ENCODE data around the gene RDH13.
"Not testable (repeated sequence)": the region's sequence is repeated elsewhere in the genome, so short reads cannot be mapped to it uniquely, and the experiment has no call there.

GRCh38 chr19:55060287-55060686 lies 2.7 kb downstream of the RDH13 start:
- TF ChIP-seq POLR2AphosphoS5 (IDR thresholded peaks at IDR 0.05; ENCODE audit: low read depth, low read length); SMC3 (IDR thresholded peaks at IDR 0.05; ENCODE audit: low read depth, low read length); RCOR1 (IDR thresholded peaks at IDR 0.05; ENCODE audit: low read length); RXRA (IDR thresholded peaks at IDR 0.05; ENCODE audit: borderline replicate concordance, low read depth); FOXJ3 (CRISPR knock-in tag; IDR thresholded peaks at IDR 0.05); YY1 (IDR thresholded peaks at IDR 0.05; ENCODE audit: low read depth); TEAD4 (IDR thresholded peaks at IDR 0.05; ENCODE audit: borderline replicate concordance, insufficient read depth); RFX5 (IDR thresholded peaks at IDR 0.05; ENCODE audit: low read length); TAF1 (IDR thresholded peaks at IDR 0.05; ENCODE audit: borderline replicate concordance, low read depth, low read length); RAD21 (IDR thresholded peaks at IDR 0.05; ENCODE audit: low read length): not testable (repeated sequence)
- TF ChIP-seq, protein P1, sequence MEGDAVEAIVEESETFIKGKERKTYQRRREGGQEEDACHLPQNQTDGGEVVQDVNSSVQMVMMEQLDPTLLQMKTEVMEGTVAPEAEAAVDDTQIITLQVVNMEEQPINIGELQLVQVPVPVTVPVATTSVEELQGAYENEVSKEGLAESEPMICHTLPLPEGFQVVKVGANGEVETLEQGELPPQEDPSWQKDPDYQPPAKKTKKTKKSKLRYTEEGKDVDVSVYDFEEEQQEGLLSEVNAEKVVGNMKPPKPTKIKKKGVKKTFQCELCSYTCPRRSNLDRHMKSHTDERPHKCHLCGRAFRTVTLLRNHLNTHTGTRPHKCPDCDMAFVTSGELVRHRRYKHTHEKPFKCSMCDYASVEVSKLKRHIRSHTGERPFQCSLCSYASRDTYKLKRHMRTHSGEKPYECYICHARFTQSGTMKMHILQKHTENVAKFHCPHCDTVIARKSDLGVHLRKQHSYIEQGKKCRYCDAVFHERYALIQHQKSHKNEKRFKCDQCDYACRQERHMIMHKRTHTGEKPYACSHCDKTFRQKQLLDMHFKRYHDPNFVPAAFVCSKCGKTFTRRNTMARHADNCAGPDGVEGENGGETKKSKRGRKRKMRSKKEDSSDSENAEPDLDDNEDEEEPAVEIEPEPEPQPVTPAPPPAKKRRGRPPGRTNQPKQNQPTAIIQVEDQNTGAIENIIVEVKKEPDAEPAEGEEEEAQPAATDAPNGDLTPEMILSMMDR (IDR thresholded peaks at IDR 0.05), result not testable (repeated sequence)
- TF ChIP-seq, protein P2, sequence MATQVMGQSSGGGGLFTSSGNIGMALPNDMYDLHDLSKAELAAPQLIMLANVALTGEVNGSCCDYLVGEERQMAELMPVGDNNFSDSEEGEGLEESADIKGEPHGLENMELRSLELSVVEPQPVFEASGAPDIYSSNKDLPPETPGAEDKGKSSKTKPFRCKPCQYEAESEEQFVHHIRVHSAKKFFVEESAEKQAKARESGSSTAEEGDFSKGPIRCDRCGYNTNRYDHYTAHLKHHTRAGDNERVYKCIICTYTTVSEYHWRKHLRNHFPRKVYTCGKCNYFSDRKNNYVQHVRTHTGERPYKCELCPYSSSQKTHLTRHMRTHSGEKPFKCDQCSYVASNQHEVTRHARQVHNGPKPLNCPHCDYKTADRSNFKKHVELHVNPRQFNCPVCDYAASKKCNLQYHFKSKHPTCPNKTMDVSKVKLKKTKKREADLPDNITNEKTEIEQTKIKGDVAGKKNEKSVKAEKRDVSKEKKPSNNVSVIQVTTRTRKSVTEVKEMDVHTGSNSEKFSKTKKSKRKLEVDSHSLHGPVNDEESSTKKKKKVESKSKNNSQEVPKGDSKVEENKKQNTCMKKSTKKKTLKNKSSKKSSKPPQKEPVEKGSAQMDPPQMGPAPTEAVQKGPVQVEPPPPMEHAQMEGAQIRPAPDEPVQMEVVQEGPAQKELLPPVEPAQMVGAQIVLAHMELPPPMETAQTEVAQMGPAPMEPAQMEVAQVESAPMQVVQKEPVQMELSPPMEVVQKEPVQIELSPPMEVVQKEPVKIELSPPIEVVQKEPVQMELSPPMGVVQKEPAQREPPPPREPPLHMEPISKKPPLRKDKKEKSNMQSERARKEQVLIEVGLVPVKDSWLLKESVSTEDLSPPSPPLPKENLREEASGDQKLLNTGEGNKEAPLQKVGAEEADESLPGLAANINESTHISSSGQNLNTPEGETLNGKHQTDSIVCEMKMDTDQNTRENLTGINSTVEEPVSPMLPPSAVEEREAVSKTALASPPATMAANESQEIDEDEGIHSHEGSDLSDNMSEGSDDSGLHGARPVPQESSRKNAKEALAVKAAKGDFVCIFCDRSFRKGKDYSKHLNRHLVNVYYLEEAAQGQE (IDR thresholded peaks at IDR 0.05; ENCODE audit: low read depth, low read length), result not testable (repeated sequence)
